Fibroblast of lung (primary cell): ENCODE data around the gene XCL2. TPM values are rescaled to one million over a fixed set of nuclear protein-coding genes. Genes with fewer than 3 reads are reported as not detected.

Experiments used
- DNase-seq, 2 donors: peaks; one replicate each; pipeline versions ENCODE4 v3.0.0 to v3.0.0-alpha.2; 2010; ENCODE audit warnings: low read depth in 2 of 2
- H2AFZ ChIP-seq: 2 replicates; pipeline ENCODE4 v1.5.1; 2012; ENCODE audit warnings: low read length, control low read depth, inconsistent platforms
- H3K27ac ChIP-seq: 2 replicates; pipeline ENCODE4 v1.5.1; 2011; ENCODE audit warnings: low read length, control low read depth; ENCODE audit not compliant: insufficient read depth
- H3K27me3 ChIP-seq: 2 replicates; pipeline ENCODE4 v1.5.1; 2011; ENCODE audit warnings: mild to moderate bottlenecking, low read length; ENCODE audit not compliant: control insufficient read depth, insufficient read depth
- H3K36me3 ChIP-seq: 2 replicates; pipeline ENCODE4 v1.5.1; 2011; ENCODE audit warnings: low read length; ENCODE audit not compliant: control insufficient read depth, insufficient read depth
- H3K4me1 ChIP-seq: 2 replicates; pipeline ENCODE4 v1.5.1; 2011; ENCODE audit warnings: low read length; ENCODE audit not compliant: control insufficient read depth, insufficient read depth; ENCODE audit errors: extremely low read depth
- H3K4me2 ChIP-seq: 2 replicates; pipeline ENCODE4 v1.5.1; 2011; ENCODE audit warnings: low read length, control low read depth; ENCODE audit not compliant: insufficient read depth; ENCODE audit errors: extremely low read depth
- H3K4me3 ChIP-seq, 4 experiments: fragments of 200-600 bp in 1 of 4; sonication (generic) in 1 of 4; replicated peaks in 1 of 4; 2 replicates each; pipeline ENCODE4 v1.5.1; 2011 to 2016; ENCODE audit warnings: low read length in 4 of 4, low read depth in 3 of 4, mild to moderate bottlenecking in 3 of 4, control low read depth in 2 of 4, inconsistent platforms in 1 of 4, mixed read lengths in 1 of 4; ENCODE audit not compliant: insufficient read depth in 1 of 4; ENCODE audit errors: control extremely low read depth in 1 of 4
- H3K79me2 ChIP-seq: 2 replicates; pipeline ENCODE4 v1.5.1; 2012; ENCODE audit warnings: mild to moderate bottlenecking, low read length, inconsistent platforms; ENCODE audit not compliant: control insufficient read depth, insufficient read depth
- H3K9ac ChIP-seq: 2 replicates; pipeline ENCODE4 v1.5.1; 2011; ENCODE audit warnings: mild to moderate bottlenecking, low read length, control low read depth; ENCODE audit not compliant: insufficient read depth
- H3K9me3 ChIP-seq: 2 replicates; pipeline ENCODE4 v1.5.1; 2012; ENCODE audit warnings: low read depth, low read length; ENCODE audit not compliant: control insufficient read depth, insufficient read depth
- H4K20me1 ChIP-seq: 2 replicates; pipeline ENCODE4 v1.5.1; 2011; ENCODE audit warnings: low read length; ENCODE audit not compliant: control insufficient read depth, insufficient read depth; ENCODE audit errors: extremely low read depth
- EZH2 ChIP-seq: IDR thresholded peaks from 2 replicates; pipeline ENCODE4 v1.5.1; 2012; ENCODE audit warnings: low read length, control low read depth, mild to moderate bottlenecking; ENCODE audit errors: missing control alignments
- polyA plus RNA-seq, 2 donors: library from polyadenylated mRNA; depleted of rRNA in 1 of 2; stranded (reverse) in 1 of 2; unstranded in 1 of 2; fragments of >200 nt; gene quantifications; 2 replicates each; pipeline ENCODE4 v1.2.1, GENCODE V29; 2011 to 2012; ENCODE audit warnings: missing spikeins in 1 of 2
- total RNA-seq: library from RNA; depleted of rRNA; stranded (reverse); fragments of >200 nt; gene quantifications from 2 replicates; pipeline ENCODE4 v1.2.1, GENCODE V29; 2014
- TF ChIP-seq, protein P1 (sequence below), 2 donors: IDR thresholded peaks in 1 of 2; conservative IDR thresholded peaks in 1 of 2; 1 replicate in 1 of 2; 2 replicates in 1 of 2; pipeline ENCODE4 v1.5.1; 2011 to 2012; ENCODE audit warnings: low read length in 2 of 2, control low read depth in 1 of 2, inconsistent platforms in 1 of 2, low read depth in 1 of 2, mild to moderate bottlenecking in 1 of 2

Gene XCL2
- total and polyA plus RNA-seq, 2 donors (not counting 1 experiment from before 2014, with no cell fraction given): not detected

DNA sequence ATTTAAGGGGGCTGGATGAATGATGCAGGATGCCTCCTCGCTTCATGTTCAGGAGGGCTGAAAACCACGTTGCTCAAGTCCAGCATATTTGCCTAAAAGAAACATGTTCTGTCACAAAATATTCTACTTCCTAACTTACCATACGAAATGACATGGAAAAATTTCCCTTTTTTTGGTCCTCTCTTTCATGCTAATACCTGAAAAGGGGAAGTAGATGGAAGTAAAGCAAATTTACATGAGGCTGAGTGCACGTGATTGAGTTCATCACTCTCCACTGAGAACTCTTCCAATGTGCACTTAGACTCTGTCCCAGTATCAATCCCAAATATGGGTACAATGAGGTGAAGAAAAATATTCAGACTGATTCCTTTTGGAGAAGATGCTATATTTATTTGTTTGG lies 23.0 kb downstream of the XCL2 start:
- no peaks in the 10 kb centered on the region for H4K20me1 ChIP-seq
- no peak overlapping the region for H3K27ac ChIP-seq
- H3K36me3 ChIP-seq: no peaks in the 10 kb centered on the region
- H2AFZ ChIP-seq: no peak overlapping the region
- H3K4me3 ChIP-seq: no peak overlapping the region
- no peaks in the 10 kb centered on the region for H3K9me3 ChIP-seq
- H3K4me2 ChIP-seq: no peak overlapping the region
- no peaks in the 10 kb centered on the region for H3K27me3 ChIP-seq
- no peaks in the 10 kb centered on the region for H3K4me1 ChIP-seq
- H3K9ac ChIP-seq: no peak overlapping the region
- no peaks in the 10 kb centered on the region for H3K79me2 ChIP-seq
- TF ChIP-seq EZH2: no peak
- TF ChIP-seq, protein P1, sequence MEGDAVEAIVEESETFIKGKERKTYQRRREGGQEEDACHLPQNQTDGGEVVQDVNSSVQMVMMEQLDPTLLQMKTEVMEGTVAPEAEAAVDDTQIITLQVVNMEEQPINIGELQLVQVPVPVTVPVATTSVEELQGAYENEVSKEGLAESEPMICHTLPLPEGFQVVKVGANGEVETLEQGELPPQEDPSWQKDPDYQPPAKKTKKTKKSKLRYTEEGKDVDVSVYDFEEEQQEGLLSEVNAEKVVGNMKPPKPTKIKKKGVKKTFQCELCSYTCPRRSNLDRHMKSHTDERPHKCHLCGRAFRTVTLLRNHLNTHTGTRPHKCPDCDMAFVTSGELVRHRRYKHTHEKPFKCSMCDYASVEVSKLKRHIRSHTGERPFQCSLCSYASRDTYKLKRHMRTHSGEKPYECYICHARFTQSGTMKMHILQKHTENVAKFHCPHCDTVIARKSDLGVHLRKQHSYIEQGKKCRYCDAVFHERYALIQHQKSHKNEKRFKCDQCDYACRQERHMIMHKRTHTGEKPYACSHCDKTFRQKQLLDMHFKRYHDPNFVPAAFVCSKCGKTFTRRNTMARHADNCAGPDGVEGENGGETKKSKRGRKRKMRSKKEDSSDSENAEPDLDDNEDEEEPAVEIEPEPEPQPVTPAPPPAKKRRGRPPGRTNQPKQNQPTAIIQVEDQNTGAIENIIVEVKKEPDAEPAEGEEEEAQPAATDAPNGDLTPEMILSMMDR (conservative IDR thresholded peaks at IDR 0.05 in 1 of 2, IDR thresholded peaks at IDR 0.05 in 1 of 2; ENCODE audit: low read depth in 1 of 2, low read length in 2 of 2): no peak
- DNase-seq: no peak

DNA sequence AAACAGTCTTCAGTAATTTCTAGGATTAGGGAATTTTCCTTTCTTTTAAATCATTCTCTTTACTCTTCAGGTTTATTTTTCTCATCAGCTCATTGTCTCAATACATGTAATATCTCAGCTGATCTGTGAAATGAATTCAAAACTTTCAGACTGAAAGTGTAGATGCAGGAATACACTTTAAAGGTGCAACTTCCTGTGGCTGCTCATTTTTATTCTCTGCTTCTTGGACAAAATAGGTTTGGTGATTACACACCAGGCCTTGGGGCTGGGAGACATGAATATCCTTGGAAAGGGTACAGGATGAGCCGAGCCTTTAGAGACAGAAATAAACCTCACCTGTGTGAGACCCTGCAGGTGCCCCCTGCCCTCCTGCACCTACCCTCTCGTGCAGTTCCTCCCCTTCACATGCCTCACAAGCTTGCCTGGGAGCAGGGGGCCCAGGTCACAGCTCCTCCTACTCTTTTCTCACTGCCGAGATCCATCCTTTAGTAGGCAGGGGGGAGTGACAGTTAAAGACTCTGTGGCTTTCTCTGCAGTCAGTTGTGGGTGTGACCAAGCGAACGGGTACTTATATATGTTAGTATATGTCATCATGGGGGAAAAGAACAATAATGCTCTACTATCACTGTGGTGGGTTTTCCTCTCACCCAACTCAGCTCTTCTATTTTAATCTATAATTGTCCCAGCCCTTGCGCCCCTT lies 23.6 kb downstream of the XCL2 start:
- no peak overlapping the region for H3K4me2 ChIP-seq
- H4K20me1 ChIP-seq: no peaks in the 10 kb centered on the region
- TF ChIP-seq, protein P1 (conservative IDR thresholded peaks at IDR 0.05 in 1 of 2, IDR thresholded peaks at IDR 0.05 in 1 of 2; ENCODE audit: low read depth in 1 of 2, low read length in 2 of 2): no peak
- TF ChIP-seq EZH2: no peak
- no peak overlapping the region for H3K9ac ChIP-seq
- H3K36me3 ChIP-seq: no peaks in the 10 kb centered on the region
- no peak for DNase-seq
- H3K9me3 ChIP-seq: no peaks in the 10 kb centered on the region
- no peak overlapping the region for H3K4me3 ChIP-seq
- H3K27me3 ChIP-seq: no peaks in the 10 kb centered on the region
- H3K27ac ChIP-seq: no peak overlapping the region
- no peaks in the 10 kb centered on the region for H3K79me2 ChIP-seq
- H3K4me1 ChIP-seq: no peaks in the 10 kb centered on the region
- H2AFZ ChIP-seq: no peak overlapping the region

DNA sequence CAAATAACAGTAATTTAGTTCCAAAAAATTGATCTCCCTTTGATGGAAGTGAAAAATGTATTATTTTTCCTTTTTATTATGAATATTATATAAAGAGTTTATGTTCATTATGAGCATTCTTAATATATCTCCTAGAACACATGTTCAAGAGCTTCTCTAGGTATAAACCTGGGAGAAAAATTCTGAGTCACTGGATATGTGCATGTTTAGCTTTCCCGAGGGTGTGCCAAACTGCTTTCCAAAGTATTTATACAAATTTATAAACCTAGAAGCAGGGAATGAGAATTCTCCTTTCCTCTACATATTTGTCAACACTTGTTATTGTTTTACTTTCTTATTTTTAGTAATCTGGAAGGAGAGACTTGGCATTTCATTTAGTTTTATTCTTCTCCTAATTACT lies 25.0 kb downstream of the XCL2 start:
- H3K36me3 ChIP-seq: no peaks in the 10 kb centered on the region
- H3K27ac ChIP-seq: no peak overlapping the region
- TF ChIP-seq EZH2: no peak
- TF ChIP-seq, protein P1 (conservative IDR thresholded peaks at IDR 0.05 in 1 of 2, IDR thresholded peaks at IDR 0.05 in 1 of 2; ENCODE audit: low read depth in 1 of 2, low read length in 2 of 2): no peak
- H2AFZ ChIP-seq: no peak overlapping the region
- H3K9ac ChIP-seq: no peak overlapping the region
- H3K9me3 ChIP-seq: no peaks in the 10 kb centered on the region
- H3K4me2 ChIP-seq: no peak overlapping the region
- no peak for DNase-seq
- no peaks in the 10 kb centered on the region for H4K20me1 ChIP-seq
- no peaks in the 10 kb centered on the region for H3K4me1 ChIP-seq
- H3K79me2 ChIP-seq: no peaks in the 10 kb centered on the region
- H3K4me3 ChIP-seq: no peak overlapping the region
- H3K27me3 ChIP-seq: no peaks in the 10 kb centered on the region
